HepG2 (cell line): ENCODE results near the gene HNRNPF. TPM values are rescaled to one million over a fixed set of nuclear protein-coding genes. Genes with fewer than 3 reads are reported as not detected.

ENCODE experiments used
- AKAP8 ChIP-seq: sonication (generic); formaldehyde crosslinking; IDR thresholded peaks from 2 replicates; pipeline ENCODE4 v1.5.1; 2020; ENCODE audit warnings: mild to moderate bottlenecking, missing genetic modification reagents
- ARNT ChIP-seq: fragments of 450-650 bp; IDR thresholded peaks from 2 replicates; pipeline ENCODE4 v1.6.1; 2017
- ATAD3A ChIP-seq: sonication (generic); formaldehyde crosslinking; IDR thresholded peaks from 2 replicates; pipeline ENCODE4 v1.4.0; 2020; ENCODE audit warnings: missing genetic modification reagents
- ETV5 ChIP-seq: IDR thresholded peaks from 2 replicates; pipeline ENCODE4 v1.6.1; 2018; ENCODE audit warnings: missing biosample characterization, missing genetic modification reagents, inconsistent platforms, borderline replicate concordance
- HDAC2 ChIP-seq: sonication (generic); formaldehyde crosslinking; IDR thresholded peaks from 2 replicates; pipeline ENCODE4 v1.4.0; 2020; ENCODE audit warnings: missing genetic modification reagents
- HOXA5 ChIP-seq: sonication (generic); formaldehyde crosslinking; IDR thresholded peaks from 2 replicates; pipeline ENCODE4 v1.4.0; 2020; ENCODE audit warnings: missing genetic modification reagents
- HOXA7 ChIP-seq: sonication (generic); formaldehyde crosslinking; IDR thresholded peaks from 2 replicates; pipeline ENCODE4 v1.8.1; 2022; ENCODE audit warnings: mild to moderate bottlenecking, missing genetic modification reagents, moderate library complexity
- KAT2B ChIP-seq: fragments of 150-350 bp; IDR thresholded peaks from 2 replicates; pipeline ENCODE4 v1.6.1; 2014; ENCODE audit warnings: low read depth, low read length, borderline replicate concordance
- MBNL3 ChIP-seq: fragments of 250-450 bp; sonication (Bioruptor Pico); conservative IDR thresholded peaks from 2 replicates; pipeline ENCODE4 v1.8.0; 2022; ENCODE audit warnings: mild to moderate bottlenecking, inconsistent platforms
- MXD4 ChIP-seq: IDR thresholded peaks from 2 replicates; pipeline ENCODE4 v1.6.1; 2016; ENCODE audit warnings: mild to moderate bottlenecking, missing biosample characterization, missing genetic modification reagents
- NFE2 ChIP-seq: sonication (generic); formaldehyde crosslinking; IDR thresholded peaks from 2 replicates; pipeline ENCODE4 v1.4.0; 2020; ENCODE audit warnings: missing genetic modification reagents
- ONECUT2 ChIP-seq: sonication (generic); formaldehyde crosslinking; IDR thresholded peaks from 2 replicates; pipeline ENCODE4 v1.4.0; 2020; ENCODE audit warnings: missing genetic modification reagents
- POLR2AphosphoS5 ChIP-seq: IDR thresholded peaks from 2 replicates; pipeline ENCODE4 v1.6.1; 2012; ENCODE audit warnings: low read depth, low read length
- TAF1 ChIP-seq: sonication (generic); formaldehyde crosslinking; IDR thresholded peaks from 2 replicates; pipeline ENCODE4 v1.4.0; 2020; ENCODE audit warnings: missing genetic modification reagents
- TBX3 ChIP-seq: fragments of 450-650 bp; IDR thresholded peaks from 2 replicates; pipeline ENCODE4 v1.6.1; 2017; ENCODE audit warnings: antibody characterized with exemption, mild to moderate bottlenecking, inconsistent platforms, borderline replicate concordance
- TSC22D2 ChIP-seq: sonication (generic); formaldehyde crosslinking; IDR thresholded peaks from 2 replicates; pipeline ENCODE4 v1.5.1; 2020; ENCODE audit warnings: missing genetic modification reagents, mild to moderate bottlenecking, borderline replicate concordance
- ZBTB3 ChIP-seq: sonication (generic); formaldehyde crosslinking; IDR thresholded peaks from 2 replicates; pipeline ENCODE4 v1.4.0; 2020; ENCODE audit warnings: low read depth, mild to moderate bottlenecking, moderate library complexity, missing genetic modification reagents, borderline replicate concordance
- ZMYM4 ChIP-seq: sonication (generic); formaldehyde crosslinking; IDR thresholded peaks from 2 replicates; pipeline ENCODE4 v1.8.1; 2023; ENCODE audit warnings: mild to moderate bottlenecking, missing genetic modification reagents
- ZNF326 ChIP-seq: sonication (generic); formaldehyde crosslinking; IDR thresholded peaks from 2 replicates; pipeline ENCODE4 v1.4.0; 2020; ENCODE audit warnings: missing genetic modification reagents, borderline replicate concordance
- ZNF703 ChIP-seq: sonication (generic); formaldehyde crosslinking; IDR thresholded peaks from 2 replicates; pipeline ENCODE4 v1.5.1; 2020; ENCODE audit warnings: missing genetic modification reagents, mild to moderate bottlenecking, moderate library complexity, borderline replicate concordance
- ZNF878 ChIP-seq: sonication (generic); formaldehyde crosslinking; IDR thresholded peaks from 2 replicates; pipeline ENCODE4 v1.8.1; 2023; ENCODE audit warnings: mild to moderate bottlenecking, missing genetic modification reagents, moderate library complexity
- ZSCAN20 ChIP-seq: sonication (generic); formaldehyde crosslinking; IDR thresholded peaks from 2 replicates; pipeline ENCODE4 v1.4.0; 2020; ENCODE audit warnings: missing genetic modification reagents, mild to moderate bottlenecking, borderline replicate concordance
- polyA plus RNA-seq, 8 experiments: library from polyadenylated mRNA; depleted of rRNA in 3 of 8; stranded (reverse) in 7 of 8; unstranded in 1 of 8; fragments of >200 nt; fragmentation: Illumina TruSeq in 4 of 8; extraction: Trizol in 4 of 8; gene quantifications; 2 replicates each; pipeline versions ENCODE4 v1.2.1 to v1.2.3, GENCODE V29; 2011 to 2016; ENCODE audit warnings: low read depth in 4 of 8, missing spikeins in 1 of 8, mixed read lengths in 1 of 8; ENCODE audit not compliant: insufficient read depth in 1 of 8
- total RNA-seq, 5 experiments: library from RNA; depleted of rRNA; stranded (reverse); fragments of >200 nt; fragmentation: Illumina TruSeq; extraction: Trizol; gene quantifications; 2 replicates each; pipeline ENCODE4 v1.2.3, GENCODE V29; 2016; ENCODE audit warnings: low read depth in 1 of 5
- TF ChIP-seq, protein P1 (sequence below): sonication (generic); formaldehyde crosslinking; IDR thresholded peaks from 2 replicates; pipeline ENCODE4 v1.4.0; 2020; ENCODE audit warnings: low read depth, mild to moderate bottlenecking, missing genetic modification reagents
- TF ChIP-seq, protein P2 (sequence below): sonication (generic); formaldehyde crosslinking; IDR thresholded peaks from 2 replicates; pipeline ENCODE4 v1.8.0; 2022; ENCODE audit warnings: mild to moderate bottlenecking, missing genetic modification reagents, moderate library complexity
- TF ChIP-seq, protein P3 (sequence below): IDR thresholded peaks from 2 replicates; pipeline ENCODE4 v1.6.1; 2016
- TF ChIP-seq, protein P4 (sequence below): sonication (generic); formaldehyde crosslinking; IDR thresholded peaks from 2 replicates; pipeline ENCODE4 v1.5.1; 2020; ENCODE audit warnings: missing genetic modification reagents, mild to moderate bottlenecking, borderline replicate concordance
- TF ChIP-seq, protein P5 (sequence below): sonication (generic); formaldehyde crosslinking; IDR thresholded peaks from 2 replicates; pipeline ENCODE4 v1.8.1; 2023; ENCODE audit warnings: mild to moderate bottlenecking, moderate library complexity, missing genetic modification reagents

The HNRNPF gene
- total and polyA plus RNA-seq, 2 of the 13 experiments (the other 11 are each of a cell fraction or from before 2014, with no cell fraction given): 166 to 308 TPM

DNA sequence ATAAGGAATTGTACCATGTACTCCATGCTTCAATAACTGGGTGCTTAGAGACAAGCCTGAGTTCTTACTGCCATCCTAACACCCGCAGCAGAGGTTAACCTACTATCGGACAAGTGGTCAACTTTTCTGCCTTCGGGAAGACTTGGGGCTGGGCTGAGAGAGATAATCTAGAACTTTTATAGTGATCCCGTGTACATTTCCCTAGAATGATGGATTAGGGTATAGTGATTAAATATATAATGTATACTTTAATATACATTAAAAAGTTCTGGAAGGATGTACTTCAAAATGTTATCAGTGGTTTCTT, 12.2 kb upstream of the HNRNPF start (continued):
- no peak for TF ChIP-seq HOXA5 (CRISPR knock-in tag)
- TF ChIP-seq, protein P1, sequence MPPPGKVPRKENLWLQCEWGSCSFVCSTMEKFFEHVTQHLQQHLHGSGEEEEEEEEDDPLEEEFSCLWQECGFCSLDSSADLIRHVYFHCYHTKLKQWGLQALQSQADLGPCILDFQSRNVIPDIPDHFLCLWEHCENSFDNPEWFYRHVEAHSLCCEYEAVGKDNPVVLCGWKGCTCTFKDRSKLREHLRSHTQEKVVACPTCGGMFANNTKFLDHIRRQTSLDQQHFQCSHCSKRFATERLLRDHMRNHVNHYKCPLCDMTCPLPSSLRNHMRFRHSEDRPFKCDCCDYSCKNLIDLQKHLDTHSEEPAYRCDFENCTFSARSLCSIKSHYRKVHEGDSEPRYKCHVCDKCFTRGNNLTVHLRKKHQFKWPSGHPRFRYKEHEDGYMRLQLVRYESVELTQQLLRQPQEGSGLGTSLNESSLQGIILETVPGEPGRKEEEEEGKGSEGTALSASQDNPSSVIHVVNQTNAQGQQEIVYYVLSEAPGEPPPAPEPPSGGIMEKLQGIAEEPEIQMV: 0 out of 2 replicates have a peak, but pooled peaks have one; percentile 9
- no peak for TF ChIP-seq MBNL3 (CRISPR knock-in tag)
- TF ChIP-seq, protein P2, sequence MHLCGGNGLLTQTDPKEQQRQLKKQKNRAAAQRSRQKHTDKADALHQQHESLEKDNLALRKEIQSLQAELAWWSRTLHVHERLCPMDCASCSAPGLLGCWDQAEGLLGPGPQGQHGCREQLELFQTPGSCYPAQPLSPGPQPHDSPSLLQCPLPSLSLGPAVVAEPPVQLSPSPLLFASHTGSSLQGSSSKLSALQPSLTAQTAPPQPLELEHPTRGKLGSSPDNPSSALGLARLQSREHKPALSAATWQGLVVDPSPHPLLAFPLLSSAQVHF (CRISPR knock-in tag): no peak
- no peak for TF ChIP-seq ONECUT2 (CRISPR knock-in tag)
- TF ChIP-seq ZBTB3 (CRISPR knock-in tag): no peak
- TF ChIP-seq ATAD3A: no peak
- no peak for TF ChIP-seq ARNT
- no peak for TF ChIP-seq TSC22D2 (CRISPR knock-in tag)
- no peak for TF ChIP-seq MXD4 (CRISPR knock-in tag)
- no peak for TF ChIP-seq TBX3
- TF ChIP-seq, protein P3, sequence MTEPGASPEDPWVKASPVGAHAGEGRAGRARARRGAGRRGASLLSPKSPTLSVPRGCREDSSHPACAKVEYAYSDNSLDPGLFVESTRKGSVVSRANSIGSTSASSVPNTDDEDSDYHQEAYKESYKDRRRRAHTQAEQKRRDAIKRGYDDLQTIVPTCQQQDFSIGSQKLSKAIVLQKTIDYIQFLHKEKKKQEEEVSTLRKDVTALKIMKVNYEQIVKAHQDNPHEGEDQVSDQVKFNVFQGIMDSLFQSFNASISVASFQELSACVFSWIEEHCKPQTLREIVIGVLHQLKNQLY (CRISPR knock-in tag): no peak
- TF ChIP-seq AKAP8 (CRISPR knock-in tag): no peak
- TF ChIP-seq, protein P4, sequence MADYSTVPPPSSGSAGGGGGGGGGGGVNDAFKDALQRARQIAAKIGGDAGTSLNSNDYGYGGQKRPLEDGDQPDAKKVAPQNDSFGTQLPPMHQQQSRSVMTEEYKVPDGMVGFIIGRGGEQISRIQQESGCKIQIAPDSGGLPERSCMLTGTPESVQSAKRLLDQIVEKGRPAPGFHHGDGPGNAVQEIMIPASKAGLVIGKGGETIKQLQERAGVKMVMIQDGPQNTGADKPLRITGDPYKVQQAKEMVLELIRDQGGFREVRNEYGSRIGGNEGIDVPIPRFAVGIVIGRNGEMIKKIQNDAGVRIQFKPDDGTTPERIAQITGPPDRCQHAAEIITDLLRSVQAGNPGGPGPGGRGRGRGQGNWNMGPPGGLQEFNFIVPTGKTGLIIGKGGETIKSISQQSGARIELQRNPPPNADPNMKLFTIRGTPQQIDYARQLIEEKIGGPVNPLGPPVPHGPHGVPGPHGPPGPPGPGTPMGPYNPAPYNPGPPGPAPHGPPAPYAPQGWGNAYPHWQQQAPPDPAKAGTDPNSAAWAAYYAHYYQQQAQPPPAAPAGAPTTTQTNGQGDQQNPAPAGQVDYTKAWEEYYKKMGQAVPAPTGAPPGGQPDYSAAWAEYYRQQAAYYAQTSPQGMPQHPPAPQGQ (CRISPR knock-in tag): no peak
- no peak for TF ChIP-seq TAF1 (CRISPR knock-in tag)
- TF ChIP-seq ZNF326 (CRISPR knock-in tag): no peak
- no peak for TF ChIP-seq KAT2B
- TF ChIP-seq POLR2AphosphoS5: peak; percentile 8; the same call in 1 of the 2 replicates
- no peak for TF ChIP-seq ZMYM4 (CRISPR knock-in tag)
- peak; percentile 32; the same call in 1 of the 2 replicates for TF ChIP-seq ZNF703 (CRISPR knock-in tag)
- TF ChIP-seq, protein P5, sequence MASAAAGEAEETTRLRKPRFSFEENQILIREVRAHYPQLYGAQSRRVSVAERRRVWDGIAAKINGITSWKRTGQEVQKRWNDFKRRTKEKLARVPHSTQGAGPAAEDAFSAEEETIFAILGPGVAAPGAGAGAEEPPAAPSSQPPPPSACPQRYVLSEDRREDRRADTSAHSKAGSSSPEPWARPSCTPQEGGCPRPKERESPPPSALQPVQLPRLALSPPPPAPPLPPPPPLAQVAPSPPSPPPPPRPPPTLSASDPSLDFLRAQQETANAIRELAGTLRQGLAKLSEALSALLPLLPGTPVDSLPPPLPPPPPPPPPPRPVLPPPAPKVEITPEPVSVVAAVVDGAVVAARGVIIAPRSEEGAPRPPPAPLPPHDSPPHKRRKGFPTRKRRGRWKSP (CRISPR knock-in tag): 0 out of 2 replicates have a peak, but pooled peaks have one; percentile 22
- peak; percentile 9; the same call in 1 of the 2 replicates for TF ChIP-seq ZNF878 (CRISPR knock-in tag)
- no peak for TF ChIP-seq ETV5 (CRISPR knock-in tag)
- TF ChIP-seq NFE2 (CRISPR knock-in tag): no peak
- peak; percentile 5; the same call in 1 of the 2 replicates for TF ChIP-seq HDAC2
- 0 out of 2 replicates have a peak, but pooled peaks have one; percentile 18 for TF ChIP-seq HOXA7
- no peak for TF ChIP-seq ZSCAN20 (CRISPR knock-in tag)
